HepG2 (cell line): ENCODE data around the gene SOS2. TPM values are rescaled to one million over a fixed set of nuclear protein-coding genes. Genes with fewer than 3 reads are reported as not detected.

Experiments
- ATF5 ChIP-seq: sonication (generic); formaldehyde crosslinking; IDR thresholded peaks from 2 replicates; pipeline ENCODE4 v1.4.0; 2020; ENCODE audit warnings: mild to moderate bottlenecking, low read depth, missing genetic modification reagents
- HDAC6 ChIP-seq: fragments of 200-600 bp; sonication (generic); IDR thresholded peaks from 2 replicates; pipeline ENCODE4 v1.7.0; 2017; ENCODE audit warnings: mild to moderate bottlenecking, antibody characterized with exemption, low read length, low read depth
- SIX1 ChIP-seq: sonication (generic); formaldehyde crosslinking; IDR thresholded peaks from 2 replicates; pipeline ENCODE4 v1.4.0; 2020; ENCODE audit warnings: missing genetic modification reagents, borderline replicate concordance
- TCF7 ChIP-seq: sonication (generic); IDR thresholded peaks from 2 replicates; pipeline ENCODE4 v1.6.1; 2016; ENCODE audit warnings: antibody characterized with exemption, low read depth
- TP53 ChIP-seq: sonication (generic); formaldehyde crosslinking; conservative IDR thresholded peaks from 2 replicates; pipeline ENCODE4 v1.4.0; 2020; ENCODE audit warnings: missing genetic modification reagents
- ZBTB34 ChIP-seq: sonication (generic); formaldehyde crosslinking; IDR thresholded peaks from 2 replicates; pipeline ENCODE4 v1.8.0; 2022; ENCODE audit warnings: mild to moderate bottlenecking, missing genetic modification reagents
- ZBTB7A ChIP-seq: sonication (generic); formaldehyde crosslinking; IDR thresholded peaks from 2 replicates; pipeline ENCODE4 v1.8.0; 2022; ENCODE audit warnings: mild to moderate bottlenecking, missing genetic modification reagents
- ZNF264 ChIP-seq: sonication (generic); formaldehyde crosslinking; IDR thresholded peaks from 2 replicates; pipeline ENCODE4 v1.4.0; 2020; ENCODE audit warnings: missing genetic modification reagents
- ZNF326 ChIP-seq: sonication (generic); formaldehyde crosslinking; IDR thresholded peaks from 2 replicates; pipeline ENCODE4 v1.4.0; 2020; ENCODE audit warnings: missing genetic modification reagents, borderline replicate concordance
- ZNF484 ChIP-seq: sonication (generic); formaldehyde crosslinking; IDR thresholded peaks from 2 replicates; pipeline ENCODE4 v1.5.1; 2020; ENCODE audit warnings: mild to moderate bottlenecking, low read depth, missing genetic modification reagents, borderline replicate concordance
- polyA plus RNA-seq, 8 experiments: library from polyadenylated mRNA; depleted of rRNA in 3 of 8; stranded (reverse) in 7 of 8; unstranded in 1 of 8; fragments of >200 nt; fragmentation: Illumina TruSeq in 4 of 8; extraction: Trizol in 4 of 8; gene quantifications; 2 replicates each; pipeline versions ENCODE4 v1.2.1 to v1.2.3, GENCODE V29; 2011 to 2016; ENCODE audit warnings: low read depth in 4 of 8, missing spikeins in 1 of 8, mixed read lengths in 1 of 8; ENCODE audit not compliant: insufficient read depth in 1 of 8
- total RNA-seq, 5 experiments: library from RNA; depleted of rRNA; stranded (reverse); fragments of >200 nt; fragmentation: Illumina TruSeq; extraction: Trizol; gene quantifications; 2 replicates each; pipeline ENCODE4 v1.2.3, GENCODE V29; 2016; ENCODE audit warnings: low read depth in 1 of 5
- TF ChIP-seq, protein P1 (sequence below): sonication (generic); formaldehyde crosslinking; IDR thresholded peaks from 2 replicates; pipeline ENCODE4 v1.5.1; 2020; ENCODE audit warnings: mild to moderate bottlenecking, missing genetic modification reagents, moderate library complexity
- TF ChIP-seq, protein P2 (sequence below): IDR thresholded peaks from 2 replicates; pipeline ENCODE4 v1.4.0; 2020; ENCODE audit warnings: mild to moderate bottlenecking, missing genetic modification reagents
- TF ChIP-seq, protein P3 (sequence below): sonication (generic); formaldehyde crosslinking; IDR thresholded peaks from 2 replicates; pipeline ENCODE4 v1.5.0; 2020; ENCODE audit warnings: mild to moderate bottlenecking, missing genetic modification reagents, borderline replicate concordance

SOS2 gene
- total and polyA plus RNA-seq, 2 of the 13 experiments (the other 11 are each of a cell fraction or from before 2014, with no cell fraction given), result 9.3 to 12.1 TPM

DNA sequence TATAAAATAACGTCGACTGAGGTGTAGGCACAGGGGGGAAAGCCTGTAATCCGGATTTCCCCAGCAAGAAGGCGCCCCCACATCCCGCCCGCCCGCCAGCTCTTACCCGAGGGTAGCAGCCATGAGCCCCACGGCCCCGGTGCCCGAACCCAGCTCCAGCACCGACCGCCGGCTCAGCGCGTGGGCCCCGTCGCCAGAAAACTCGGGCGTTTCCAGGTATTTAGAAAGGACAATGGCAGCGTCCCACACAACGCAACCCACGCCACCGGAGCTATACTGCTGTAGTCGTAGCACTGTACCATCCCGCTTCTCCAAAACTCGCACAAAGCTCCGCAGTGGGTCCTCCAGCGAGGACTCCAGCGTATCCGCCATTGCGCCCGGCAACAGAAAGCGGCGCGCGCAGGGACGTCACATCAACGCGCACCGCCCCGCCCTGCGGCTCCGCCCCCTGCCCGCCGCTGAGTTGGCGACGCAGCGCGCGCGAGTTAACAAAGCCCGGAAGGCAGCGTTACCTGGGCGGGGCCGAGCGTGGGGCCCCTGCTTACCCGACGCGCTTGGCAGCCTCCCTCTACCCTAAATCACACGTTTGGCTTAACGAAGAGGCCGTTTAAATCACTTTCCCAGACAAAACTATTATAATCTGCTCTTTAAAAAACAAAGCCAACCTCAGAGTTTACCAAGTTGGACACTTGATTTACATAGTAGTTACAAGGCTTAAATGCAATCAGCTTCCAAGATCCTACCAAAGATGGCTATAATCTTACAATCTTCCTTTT is 115.0 kb downstream of the SOS2 start, which contains the start of gene VCPKMT (continued):
- TF ChIP-seq, protein P1, sequence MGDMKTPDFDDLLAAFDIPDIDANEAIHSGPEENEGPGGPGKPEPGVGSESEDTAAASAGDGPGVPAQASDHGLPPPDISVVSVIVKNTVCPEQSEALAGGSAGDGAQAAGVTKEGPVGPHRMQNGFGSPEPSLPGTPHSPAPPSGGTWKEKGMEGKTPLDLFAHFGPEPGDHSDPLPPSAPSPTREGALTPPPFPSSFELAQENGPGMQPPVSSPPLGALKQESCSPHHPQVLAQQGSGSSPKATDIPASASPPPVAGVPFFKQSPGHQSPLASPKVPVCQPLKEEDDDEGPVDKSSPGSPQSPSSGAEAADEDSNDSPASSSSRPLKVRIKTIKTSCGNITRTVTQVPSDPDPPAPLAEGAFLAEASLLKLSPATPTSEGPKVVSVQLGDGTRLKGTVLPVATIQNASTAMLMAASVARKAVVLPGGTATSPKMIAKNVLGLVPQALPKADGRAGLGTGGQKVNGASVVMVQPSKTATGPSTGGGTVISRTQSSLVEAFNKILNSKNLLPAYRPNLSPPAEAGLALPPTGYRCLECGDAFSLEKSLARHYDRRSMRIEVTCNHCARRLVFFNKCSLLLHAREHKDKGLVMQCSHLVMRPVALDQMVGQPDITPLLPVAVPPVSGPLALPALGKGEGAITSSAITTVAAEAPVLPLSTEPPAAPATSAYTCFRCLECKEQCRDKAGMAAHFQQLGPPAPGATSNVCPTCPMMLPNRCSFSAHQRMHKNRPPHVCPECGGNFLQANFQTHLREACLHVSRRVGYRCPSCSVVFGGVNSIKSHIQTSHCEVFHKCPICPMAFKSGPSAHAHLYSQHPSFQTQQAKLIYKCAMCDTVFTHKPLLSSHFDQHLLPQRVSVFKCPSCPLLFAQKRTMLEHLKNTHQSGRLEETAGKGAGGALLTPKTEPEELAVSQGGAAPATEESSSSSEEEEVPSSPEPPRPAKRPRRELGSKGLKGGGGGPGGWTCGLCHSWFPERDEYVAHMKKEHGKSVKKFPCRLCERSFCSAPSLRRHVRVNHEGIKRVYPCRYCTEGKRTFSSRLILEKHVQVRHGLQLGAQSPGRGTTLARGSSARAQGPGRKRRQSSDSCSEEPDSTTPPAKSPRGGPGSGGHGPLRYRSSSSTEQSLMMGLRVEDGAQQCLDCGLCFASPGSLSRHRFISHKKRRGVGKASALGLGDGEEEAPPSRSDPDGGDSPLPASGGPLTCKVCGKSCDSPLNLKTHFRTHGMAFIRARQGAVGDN, result peak; percentile 92
- TF ChIP-seq ATF5 (CRISPR knock-in tag) (no peak), TP53 (CRISPR knock-in tag) (no peak), HDAC6 (no peak), TCF7 (no peak), ZNF264 (CRISPR knock-in tag) (no peak), ZBTB7A (CRISPR knock-in tag) (0 out of 2 replicates have a peak, but pooled peaks have one; percentile 25), ZNF484 (CRISPR knock-in tag) (no peak), SIX1 (CRISPR knock-in tag) (no peak), ZNF326 (CRISPR knock-in tag) (no peak), ZBTB34 (CRISPR knock-in tag) (no peak)
- TF ChIP-seq, protein P2, sequence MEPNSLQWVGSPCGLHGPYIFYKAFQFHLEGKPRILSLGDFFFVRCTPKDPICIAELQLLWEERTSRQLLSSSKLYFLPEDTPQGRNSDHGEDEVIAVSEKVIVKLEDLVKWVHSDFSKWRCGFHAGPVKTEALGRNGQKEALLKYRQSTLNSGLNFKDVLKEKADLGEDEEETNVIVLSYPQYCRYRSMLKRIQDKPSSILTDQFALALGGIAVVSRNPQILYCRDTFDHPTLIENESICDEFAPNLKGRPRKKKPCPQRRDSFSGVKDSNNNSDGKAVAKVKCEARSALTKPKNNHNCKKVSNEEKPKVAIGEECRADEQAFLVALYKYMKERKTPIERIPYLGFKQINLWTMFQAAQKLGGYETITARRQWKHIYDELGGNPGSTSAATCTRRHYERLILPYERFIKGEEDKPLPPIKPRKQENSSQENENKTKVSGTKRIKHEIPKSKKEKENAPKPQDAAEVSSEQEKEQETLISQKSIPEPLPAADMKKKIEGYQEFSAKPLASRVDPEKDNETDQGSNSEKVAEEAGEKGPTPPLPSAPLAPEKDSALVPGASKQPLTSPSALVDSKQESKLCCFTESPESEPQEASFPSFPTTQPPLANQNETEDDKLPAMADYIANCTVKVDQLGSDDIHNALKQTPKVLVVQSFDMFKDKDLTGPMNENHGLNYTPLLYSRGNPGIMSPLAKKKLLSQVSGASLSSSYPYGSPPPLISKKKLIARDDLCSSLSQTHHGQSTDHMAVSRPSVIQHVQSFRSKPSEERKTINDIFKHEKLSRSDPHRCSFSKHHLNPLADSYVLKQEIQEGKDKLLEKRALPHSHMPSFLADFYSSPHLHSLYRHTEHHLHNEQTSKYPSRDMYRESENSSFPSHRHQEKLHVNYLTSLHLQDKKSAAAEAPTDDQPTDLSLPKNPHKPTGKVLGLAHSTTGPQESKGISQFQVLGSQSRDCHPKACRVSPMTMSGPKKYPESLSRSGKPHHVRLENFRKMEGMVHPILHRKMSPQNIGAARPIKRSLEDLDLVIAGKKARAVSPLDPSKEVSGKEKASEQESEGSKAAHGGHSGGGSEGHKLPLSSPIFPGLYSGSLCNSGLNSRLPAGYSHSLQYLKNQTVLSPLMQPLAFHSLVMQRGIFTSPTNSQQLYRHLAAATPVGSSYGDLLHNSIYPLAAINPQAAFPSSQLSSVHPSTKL (CRISPR knock-in tag), result peak; percentile 77
- TF ChIP-seq, protein P3, sequence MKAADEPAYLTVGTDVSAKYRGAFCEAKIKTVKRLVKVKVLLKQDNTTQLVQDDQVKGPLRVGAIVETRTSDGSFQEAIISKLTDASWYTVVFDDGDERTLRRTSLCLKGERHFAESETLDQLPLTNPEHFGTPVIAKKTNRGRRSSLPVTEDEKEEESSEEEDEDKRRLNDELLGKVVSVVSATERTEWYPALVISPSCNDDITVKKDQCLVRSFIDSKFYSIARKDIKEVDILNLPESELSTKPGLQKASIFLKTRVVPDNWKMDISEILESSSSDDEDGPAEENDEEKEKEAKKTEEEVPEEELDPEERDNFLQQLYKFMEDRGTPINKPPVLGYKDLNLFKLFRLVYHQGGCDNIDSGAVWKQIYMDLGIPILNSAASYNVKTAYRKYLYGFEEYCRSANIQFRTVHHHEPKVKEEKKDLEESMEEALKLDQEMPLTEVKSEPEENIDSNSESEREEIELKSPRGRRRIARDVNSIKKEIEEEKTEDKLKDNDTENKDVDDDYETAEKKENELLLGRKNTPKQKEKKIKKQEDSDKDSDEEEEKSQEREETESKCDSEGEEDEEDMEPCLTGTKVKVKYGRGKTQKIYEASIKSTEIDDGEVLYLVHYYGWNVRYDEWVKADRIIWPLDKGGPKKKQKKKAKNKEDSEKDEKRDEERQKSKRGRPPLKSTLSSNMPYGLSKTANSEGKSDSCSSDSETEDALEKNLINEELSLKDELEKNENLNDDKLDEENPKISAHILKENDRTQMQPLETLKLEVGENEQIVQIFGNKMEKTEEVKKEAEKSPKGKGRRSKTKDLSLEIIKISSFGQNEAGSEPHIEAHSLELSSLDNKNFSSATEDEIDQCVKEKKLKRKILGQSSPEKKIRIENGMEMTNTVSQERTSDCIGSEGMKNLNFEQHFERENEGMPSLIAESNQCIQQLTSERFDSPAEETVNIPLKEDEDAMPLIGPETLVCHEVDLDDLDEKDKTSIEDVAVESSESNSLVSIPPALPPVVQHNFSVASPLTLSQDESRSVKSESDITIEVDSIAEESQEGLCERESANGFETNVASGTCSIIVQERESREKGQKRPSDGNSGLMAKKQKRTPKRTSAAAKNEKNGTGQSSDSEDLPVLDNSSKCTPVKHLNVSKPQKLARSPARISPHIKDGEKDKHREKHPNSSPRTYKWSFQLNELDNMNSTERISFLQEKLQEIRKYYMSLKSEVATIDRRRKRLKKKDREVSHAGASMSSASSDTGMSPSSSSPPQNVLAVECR, result peak; percentile 92
